Endothelial cell (in vitro differentiated cells): ENCODE results near the gene NTRK2. TPM values are rescaled to one million over a fixed set of nuclear protein-coding genes. Genes with fewer than 3 reads are reported as not detected.

ENCODE experiments used
- DNase-seq: peaks from one replicate; pipeline ENCODE4 v3.0.0; 2021; ENCODE audit warnings: low spot score
- H3K27ac Mint-ChIP-seq: one replicate; pipeline ENCODE4 v1.8.0; 2021; ENCODE audit warnings: mixed read lengths, inconsistent platforms; ENCODE audit not compliant: unreplicated experiment
- H3K27me3 Mint-ChIP-seq: one replicate; pipeline ENCODE4 v1.8.0; 2021; ENCODE audit warnings: mild to moderate bottlenecking, moderate library complexity, mixed read lengths, inconsistent platforms; ENCODE audit not compliant: unreplicated experiment
- H3K36me3 Mint-ChIP-seq: one replicate; pipeline ENCODE4 v1.8.0; 2021; ENCODE audit warnings: mild to moderate bottlenecking, low read depth, mixed read lengths, inconsistent platforms; ENCODE audit not compliant: unreplicated experiment
- H3K4me1 Mint-ChIP-seq: one replicate; pipeline ENCODE4 v1.8.0; 2021; ENCODE audit warnings: mild to moderate bottlenecking, mixed read lengths, inconsistent platforms; ENCODE audit not compliant: unreplicated experiment
- H3K4me3 Mint-ChIP-seq: one replicate; pipeline ENCODE4 v1.8.0; 2021; ENCODE audit warnings: mild to moderate bottlenecking, mixed read lengths, inconsistent platforms; ENCODE audit not compliant: unreplicated experiment
- H3K9me3 Mint-ChIP-seq: one replicate; pipeline ENCODE4 v1.8.0; 2021; ENCODE audit warnings: mixed read lengths, inconsistent platforms; ENCODE audit not compliant: unreplicated experiment
- CTCF ChIP-seq: fragments of 200-600 bp; sonication (generic); IDR thresholded peaks from one replicate; pipeline ENCODE4 v1.5.0; 2021; ENCODE audit warnings: antibody characterized with exemption; ENCODE audit not compliant: unreplicated experiment
- total RNA-seq: library from RNA; stranded (reverse); fragmentation: NEBNext Ultra II Directional; extraction: Animal tissue kit (Norgen Biotek cat#: 25700); gene quantifications from one replicate; pipeline ENCODE4 v1.2.1, GENCODE V29; 2021; ENCODE audit not compliant: unreplicated experiment

NTRK2 gene
- total RNA-seq, 1 donor from 2014 or later, result not detected

DNA sequence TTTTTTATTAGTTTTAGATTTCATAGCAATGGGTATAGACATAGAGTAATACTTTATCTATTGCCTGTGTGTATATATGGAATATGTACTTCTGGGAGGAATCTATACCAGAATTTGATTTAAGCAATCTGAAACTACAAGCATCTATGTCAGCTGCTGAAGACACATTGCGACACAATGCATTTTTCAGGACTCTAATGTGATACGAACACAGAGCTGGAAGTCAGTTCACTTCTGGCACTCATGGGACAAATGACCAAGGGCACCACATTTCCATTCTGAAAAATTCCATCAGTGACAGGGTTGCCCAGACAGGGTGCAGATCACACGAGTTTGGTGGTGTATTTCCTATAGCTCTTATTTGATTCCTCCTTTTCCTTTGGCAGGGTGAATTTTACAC lies 259.5 kb downstream of the NTRK2 start:
- Mint-ChIP-seq H3K4me1 (no peaks in the 10 kb centered on the region), H3K27ac (no peak overlapping the region), H3K36me3 (no peaks in the 10 kb centered on the region), H3K4me3 (no peak overlapping the region), H3K27me3 (no peaks in the 10 kb centered on the region), H3K9me3 (no peaks in the 10 kb centered on the region)
- TF ChIP-seq CTCF, result no peak
- no peak for DNase-seq

DNA sequence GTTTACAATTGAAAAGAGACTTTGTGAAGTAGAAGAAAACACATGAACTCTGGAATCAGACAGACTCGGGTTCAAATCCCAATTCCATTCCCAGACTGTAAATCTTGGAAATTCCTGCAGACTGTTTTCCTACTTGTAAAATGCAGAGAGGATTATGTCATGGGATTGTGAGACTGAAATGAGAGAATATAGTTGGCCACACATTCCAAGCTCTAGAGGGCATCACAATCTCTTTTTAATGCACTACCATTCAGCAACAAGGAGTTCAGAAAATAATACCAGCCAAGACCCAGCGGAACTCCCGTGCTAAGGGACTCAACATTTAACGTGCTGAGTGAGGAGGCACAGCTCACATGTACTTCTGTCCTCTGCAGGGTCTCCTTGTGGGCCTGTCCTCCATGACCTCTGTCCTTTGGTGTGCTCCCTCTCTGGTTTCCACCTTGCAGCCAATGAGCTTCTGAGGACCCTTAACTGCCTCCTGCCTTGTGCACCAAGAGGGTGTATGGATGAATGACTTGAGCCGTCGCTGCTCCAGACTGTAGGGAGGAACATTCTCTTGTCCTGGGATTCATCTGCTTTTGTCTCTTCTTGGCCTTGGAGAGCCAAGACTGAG lies 263.5 kb downstream of the NTRK2 start:
- no peak for DNase-seq
- Mint-ChIP-seq H3K4me3 (no peak overlapping the region), H3K4me1 (no peaks in the 10 kb centered on the region), H3K9me3 (no peaks in the 10 kb centered on the region), H3K36me3 (no peaks in the 10 kb centered on the region), H3K27me3 (no peaks in the 10 kb centered on the region), H3K27ac (no peak overlapping the region)
- TF ChIP-seq CTCF, result peak; percentile 28

- no peak for TF ChIP-seq CTCF
- H3K36me3 Mint-ChIP-seq, result no peaks in the 10 kb centered on the region
- no peaks in the 10 kb centered on the region for H3K4me1 Mint-ChIP-seq
- H3K27me3 Mint-ChIP-seq, result no peaks in the 10 kb centered on the region
- H3K9me3 Mint-ChIP-seq, result no peaks in the 10 kb centered on the region
- H3K4me3 Mint-ChIP-seq, result no peak overlapping the region
- H3K27ac Mint-ChIP-seq, result no peak overlapping the region
- DNase-seq, result no peak
Observed at GRCh38 chr9:84935528-84936117, 266.1 kb downstream of the NTRK2 start.

DNA sequence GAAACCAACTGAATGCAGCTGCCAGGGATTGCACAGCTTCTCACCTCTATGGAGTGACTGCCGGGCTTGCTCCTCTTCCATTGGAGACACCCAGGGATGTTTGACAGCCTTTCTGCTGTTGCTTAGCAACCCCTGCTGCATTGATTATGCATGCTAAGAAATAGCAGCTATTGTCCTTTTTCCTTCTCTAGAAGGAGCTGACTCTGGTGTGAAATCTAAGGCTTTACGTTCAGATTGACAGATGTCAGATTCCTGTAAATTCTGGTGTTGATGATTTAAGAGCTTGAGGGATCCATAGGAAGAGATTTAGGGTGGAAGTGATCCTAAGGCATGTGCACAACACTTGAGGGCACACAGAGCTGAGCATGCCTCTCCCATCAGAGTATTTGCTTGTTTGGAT lies 267.7 kb downstream of the NTRK2 start:
- no peak overlapping the region for H3K27ac Mint-ChIP-seq
- no peaks in the 10 kb centered on the region for H3K36me3 Mint-ChIP-seq
- TF ChIP-seq CTCF, result no peak
- no peaks in the 10 kb centered on the region for H3K27me3 Mint-ChIP-seq
- no peaks in the 10 kb centered on the region for H3K4me1 Mint-ChIP-seq
- H3K4me3 Mint-ChIP-seq, result no peak overlapping the region
- H3K9me3 Mint-ChIP-seq, result no peaks in the 10 kb centered on the region
- DNase-seq, result no peak

GRCh38 chr9:84937581-84937980 lies 268.1 kb downstream of the NTRK2 start:
- H3K9me3 Mint-ChIP-seq, result no peaks in the 10 kb centered on the region
- H3K27ac Mint-ChIP-seq, result no peak overlapping the region
- no peak for TF ChIP-seq CTCF
- no peaks in the 10 kb centered on the region for H3K36me3 Mint-ChIP-seq
- H3K27me3 Mint-ChIP-seq, result no peaks in the 10 kb centered on the region
- H3K4me1 Mint-ChIP-seq, result no peaks in the 10 kb centered on the region
- DNase-seq, result no peak
- no peak overlapping the region for H3K4me3 Mint-ChIP-seq
